GM19035 (cell line): ENCODE measurements around the gene UCK1.
"Not testable (repeated sequence)": the region's sequence is repeated elsewhere in the genome, so short reads cannot be mapped to it uniquely, and the experiment has no call there.

Experiments used
- ATAC-seq: cut with Tn5 transposase; IDR thresholded peaks from one replicate; pipeline ENCODE4 v1.9.1; 2021; ENCODE audit not compliant: unreplicated experiment

The UCK1 gene

DNA sequence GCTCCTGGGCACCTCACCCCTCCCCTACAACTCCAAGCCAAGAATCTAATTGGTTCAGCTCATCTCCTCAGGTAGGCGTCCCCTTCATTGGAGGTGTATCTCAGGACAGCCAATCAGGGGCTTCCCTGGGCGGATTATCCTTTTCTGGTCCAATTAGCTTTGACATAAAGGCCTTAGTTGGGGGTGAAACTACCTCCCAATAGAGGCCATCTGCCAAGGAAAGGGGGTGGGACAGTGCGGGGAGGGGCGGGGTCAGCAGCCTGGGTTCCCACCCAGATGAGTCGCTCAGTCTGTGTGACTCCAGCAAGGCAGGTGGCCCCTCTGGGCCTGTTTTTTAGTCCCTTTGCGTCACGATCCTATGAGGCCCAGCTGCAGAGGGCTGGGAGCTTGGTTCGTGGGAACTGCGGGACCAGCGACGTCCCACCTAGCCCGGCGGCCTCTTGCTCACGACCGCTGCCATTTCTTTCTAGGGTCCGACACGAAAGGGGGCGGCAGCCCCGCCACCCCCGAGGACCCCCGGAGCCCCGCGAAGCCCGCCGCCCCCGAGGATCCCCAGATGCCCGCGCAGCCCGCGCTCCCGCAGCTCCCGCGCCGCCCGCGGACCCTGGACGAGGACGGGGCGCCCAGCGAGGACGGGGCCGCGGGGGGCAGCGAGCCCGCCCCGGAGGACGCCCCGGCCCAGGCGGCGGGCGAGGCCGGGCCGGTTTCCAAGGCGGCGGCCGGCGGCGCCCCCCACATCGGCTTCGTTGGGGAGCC is 23.2 kb upstream of the UCK1 start:
- no peak for ATAC-seq

GRCh38 chr9:131552030-131552429 is 21.0 kb upstream of the UCK1 start:
- ATAC-seq: no peak

DNA sequence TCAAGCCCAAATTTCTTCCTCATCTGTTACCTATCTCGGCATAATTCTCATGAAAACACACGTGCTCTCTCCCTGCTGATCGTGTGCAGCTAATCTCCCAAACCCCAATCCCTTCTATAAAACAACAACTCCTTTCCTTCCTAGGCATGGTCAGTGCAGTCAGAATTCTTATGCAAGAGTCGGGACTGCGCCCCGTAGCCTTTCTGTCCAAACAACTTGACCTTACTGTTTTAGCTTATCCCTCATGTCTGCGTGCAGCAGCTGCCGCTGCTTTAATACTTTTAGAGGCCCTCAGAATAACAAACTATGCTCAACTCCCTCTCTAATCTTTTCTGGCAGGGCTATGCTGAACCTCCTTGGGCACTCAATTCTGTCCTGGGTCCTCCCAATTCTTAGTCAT is 19.4 kb upstream of the UCK1 start:
- ATAC-seq: not testable (repeated sequence)

- not testable (repeated sequence) for ATAC-seq
Measured at GRCh38 chr9:131549186-131549585, 18.1 kb upstream of the UCK1 start.

DNA sequence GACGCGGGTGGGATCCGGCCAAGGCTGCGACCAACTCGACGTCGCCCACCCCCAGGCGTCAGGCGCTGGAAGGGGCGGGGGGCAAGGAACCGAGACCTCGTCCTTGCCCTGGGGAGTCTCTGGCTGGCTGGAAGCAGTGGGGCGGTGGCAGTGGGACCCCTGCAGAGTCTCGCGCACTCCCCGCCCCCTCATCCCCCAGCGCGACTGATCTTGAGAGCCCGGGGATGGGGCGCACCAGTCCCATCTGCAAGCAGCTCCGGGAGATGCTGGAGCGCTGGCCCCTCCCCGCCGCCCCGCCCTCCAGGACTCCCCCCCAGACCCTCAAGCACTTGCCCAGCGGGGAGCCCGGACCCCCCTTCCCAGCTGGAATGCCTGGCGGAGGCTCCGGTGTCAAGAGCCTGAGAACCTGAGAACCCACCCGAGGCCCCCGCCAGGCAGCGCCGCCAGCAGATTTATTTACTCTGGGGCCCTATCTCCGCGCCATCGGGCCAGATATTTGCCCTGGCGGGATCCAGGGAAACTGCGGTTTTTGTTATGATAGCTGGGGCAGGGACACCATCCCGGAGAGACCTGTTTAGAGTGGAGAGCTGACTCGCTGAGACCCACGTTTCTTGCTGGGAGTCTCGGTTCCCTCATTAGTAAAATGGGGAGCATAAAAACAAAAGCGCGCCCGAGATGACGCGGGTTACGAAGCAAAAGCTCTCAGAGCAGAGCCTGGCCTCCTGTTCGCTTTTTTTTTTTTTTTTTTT is 15.4 kb upstream of the UCK1 start:
- no peak for ATAC-seq

GRCh38 chr9:131545786-131546335 is 14.8 kb upstream of the UCK1 start:
- ATAC-seq: no peak

- ATAC-seq: no peak
Measured at GRCh38 chr9:131545003-131545785, 14.1 kb upstream of the UCK1 start, which contains the start of gene PRRT1B. Gene PRRT1B, plus strand, starts transcription at chr9:131545523. Its CDS starts 93 bp downstream, at chr9:131545616.

DNA sequence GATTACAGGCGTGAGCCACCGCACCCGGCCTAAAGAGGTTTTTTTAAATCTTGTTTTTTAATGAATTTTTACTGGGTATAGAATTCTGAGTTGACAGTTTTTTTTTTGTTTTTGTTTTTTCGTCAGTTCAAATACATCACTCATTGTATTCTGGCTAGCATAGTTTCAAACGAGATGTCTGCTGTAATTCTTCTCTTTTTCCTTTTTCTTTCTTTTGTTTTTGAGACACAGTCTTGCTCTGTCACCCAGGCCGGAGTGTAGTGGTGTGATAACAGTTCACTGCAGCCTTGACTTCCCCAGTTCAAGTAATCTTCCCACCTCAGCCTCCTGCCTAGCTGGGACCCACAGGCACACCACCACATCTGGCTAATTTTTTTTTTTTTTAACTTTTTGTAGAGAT is 12.1 kb upstream of the UCK1 start:
- ATAC-seq: no peak

GRCh38 chr9:131539223-131539923 is 8.3 kb upstream of the UCK1 start:
- ATAC-seq: no peak

- no peak for ATAC-seq
Measured at GRCh38 chr9:131537946-131538345, 6.9 kb upstream of the UCK1 start.

GRCh38 chr9:131534721-131535237 is 3.7 kb upstream of the UCK1 start:
- no peak for ATAC-seq

DNA sequence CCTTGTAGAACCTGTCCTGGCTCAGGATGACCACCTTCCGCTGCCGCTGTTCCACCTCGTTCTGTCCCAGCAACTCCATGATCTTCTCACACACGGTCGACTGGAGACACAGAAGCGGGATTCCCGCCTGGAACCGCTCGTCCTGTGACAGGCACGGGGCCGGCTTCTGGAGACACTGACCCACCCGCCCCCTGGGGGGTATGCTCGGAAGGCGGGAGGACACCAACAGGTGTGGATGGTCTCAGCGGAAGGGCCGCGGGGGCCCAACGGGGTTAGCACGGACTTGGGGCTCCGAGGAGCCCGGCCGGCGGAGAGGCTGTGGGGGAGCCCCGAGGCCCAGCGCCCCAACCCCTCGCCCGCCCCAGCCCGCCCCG is 530 bp downstream of the UCK1 start:
- peak; percentile 29 for ATAC-seq

DNA sequence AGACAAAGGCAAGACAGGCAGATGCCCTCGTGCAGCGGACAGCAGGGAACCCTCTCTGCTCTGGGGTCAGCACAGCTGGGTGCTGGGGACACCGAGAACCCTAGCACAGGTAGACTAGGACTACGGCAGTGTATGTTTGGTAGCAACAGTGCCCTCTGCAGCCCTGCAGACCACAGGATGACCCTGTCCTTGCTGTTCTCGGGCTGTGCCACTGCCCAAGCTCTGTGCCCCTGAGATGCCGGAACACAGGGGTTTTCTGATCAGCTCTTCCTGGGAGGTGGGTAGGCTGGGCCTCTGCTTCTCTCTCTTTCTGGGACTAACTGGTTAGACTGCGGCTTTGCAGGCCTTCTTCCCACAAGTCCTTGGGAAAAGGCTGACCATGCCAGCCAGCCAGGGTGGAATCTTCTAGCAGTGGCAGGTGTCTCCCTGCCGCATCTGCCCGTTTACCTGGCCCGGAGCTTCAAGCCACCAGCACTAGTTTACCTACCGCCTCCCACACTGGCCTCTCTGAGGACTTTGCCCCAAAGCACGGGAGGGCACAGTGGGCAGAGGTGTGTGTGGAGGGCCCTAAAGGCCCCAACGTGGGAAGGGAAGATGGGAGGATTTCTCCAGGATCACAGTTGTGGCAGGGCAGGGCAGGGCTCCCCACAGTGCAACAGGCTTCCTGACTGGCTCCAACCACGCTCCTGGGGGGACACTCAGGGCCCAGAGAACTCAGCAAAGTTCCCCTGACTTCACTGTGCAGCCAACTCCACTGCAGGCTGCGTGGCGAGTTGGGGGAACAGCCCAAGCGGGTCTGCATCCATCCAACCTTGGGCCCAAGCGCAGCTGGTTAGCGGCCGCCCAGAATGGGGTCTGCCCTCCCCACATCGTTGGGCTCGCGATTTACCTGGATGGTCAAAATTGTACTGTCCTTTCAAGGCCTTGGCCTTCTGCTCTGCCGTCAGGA is 1.2 kb downstream of the UCK1 start:
- ATAC-seq: no peak

- no peak for ATAC-seq
Measured at GRCh38 chr9:131528886-131529505, 2.1 kb downstream of the UCK1 start.

DNA sequence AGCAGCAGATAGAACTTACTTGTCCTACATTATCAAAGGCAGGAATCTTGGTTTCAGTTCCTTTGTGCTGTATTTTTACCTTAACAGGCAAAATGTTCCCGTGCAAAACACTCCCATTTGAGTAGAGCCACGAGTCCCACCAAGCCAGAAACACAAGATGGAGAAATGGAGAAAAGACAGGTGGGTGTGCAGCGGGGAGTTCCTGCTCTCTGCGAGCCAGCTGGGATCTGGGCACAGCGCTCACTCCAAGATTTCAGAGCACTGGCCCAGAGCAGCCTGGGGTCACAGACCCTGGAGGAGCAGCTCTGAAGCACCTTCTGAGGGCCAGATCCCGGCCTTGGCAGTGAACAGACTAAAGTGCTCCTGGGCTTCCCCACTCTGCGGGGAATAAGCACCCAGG is 2.9 kb downstream of the UCK1 start:
- ATAC-seq: no peak

DNA sequence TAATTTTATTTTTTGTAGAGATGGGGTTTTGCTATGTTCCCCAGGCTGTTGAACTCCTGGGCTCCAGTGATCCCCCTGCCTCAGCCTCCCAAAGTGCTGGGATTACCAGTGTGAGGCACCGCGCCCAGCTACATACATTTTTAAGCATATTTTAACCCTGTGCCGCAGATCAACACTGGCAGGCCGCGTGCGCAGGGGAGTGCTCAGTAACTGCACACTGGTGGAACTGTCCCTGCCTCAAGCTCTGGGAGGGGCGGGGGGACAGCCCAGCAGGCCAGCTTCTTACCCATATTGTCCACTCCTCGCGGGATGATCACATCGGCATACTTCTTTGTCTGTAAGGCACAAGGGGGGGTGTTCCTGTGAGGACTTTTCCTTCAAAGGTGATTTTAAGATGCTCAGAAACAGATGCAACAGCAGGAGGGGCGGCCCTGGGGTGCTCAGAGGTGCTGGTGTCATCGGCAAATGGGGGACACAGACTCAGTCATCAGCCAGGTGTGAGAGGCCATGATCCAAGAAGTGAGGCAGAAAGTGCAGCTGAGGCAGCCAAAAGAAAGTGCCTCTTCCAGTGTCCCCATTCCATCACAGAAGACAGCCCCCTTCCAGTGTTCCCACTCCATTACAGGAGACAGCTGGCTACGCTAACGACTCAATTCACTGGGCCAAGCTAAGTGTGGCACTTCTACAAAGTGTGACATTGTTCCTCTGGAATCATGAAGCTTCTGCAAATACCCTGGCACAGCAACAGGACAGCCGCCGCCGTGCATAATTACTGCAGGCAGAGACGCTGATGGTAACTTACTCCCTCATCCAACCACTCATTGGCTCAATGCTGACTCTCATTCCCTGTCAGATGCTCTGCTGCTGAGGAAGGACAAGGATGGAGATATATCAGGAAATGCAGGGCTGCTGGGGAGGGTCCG is 5.2 kb downstream of the UCK1 start:
- ATAC-seq: no peak

- no peak for ATAC-seq
Measured at GRCh38 chr9:131524665-131525315, 6.3 kb downstream of the UCK1 start.
